Measurements from ENCODE around the gene S1PR5. TPM values are rescaled to one million over a fixed set of nuclear protein-coding genes. Genes with fewer than 3 reads are reported as not detected.
"Not testable (repeated sequence)": the region's sequence is repeated elsewhere in the genome, so short reads cannot be mapped to it uniquely, and the experiment has no call there.

S1PR5 gene
- total RNA-seq, 2 donors from 2014 or later: 0.21 to 0.29 TPM

DNA sequence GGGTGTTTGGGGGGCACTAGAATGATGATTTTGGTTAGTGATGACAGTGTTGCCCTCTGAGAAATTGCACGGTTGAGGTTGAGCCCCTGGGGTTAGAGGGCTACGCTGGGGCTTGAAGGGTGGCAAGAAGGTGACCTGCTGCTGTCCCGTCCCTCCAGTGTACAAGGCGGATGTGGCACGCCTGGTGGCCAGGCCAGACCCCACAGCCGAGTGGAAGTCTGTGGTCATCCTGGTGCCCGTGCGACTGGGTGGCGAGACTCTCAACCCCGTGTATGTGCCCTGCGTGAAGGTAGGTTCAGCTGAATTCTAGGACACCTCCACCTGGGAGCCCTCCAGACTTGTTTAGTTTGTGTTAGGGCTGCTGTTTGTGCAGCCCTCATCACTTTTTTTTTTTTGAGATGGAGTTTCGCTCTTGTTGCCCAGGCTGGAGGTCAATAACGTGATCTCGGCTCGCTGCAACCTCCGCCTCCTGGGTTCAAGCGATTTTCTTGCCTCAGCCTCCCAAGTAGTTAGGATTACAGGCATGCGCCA, 31.6 kb upstream of the S1PR5 start:
- no peak for ATAC-seq
- intact Hi-C loops (cut with DNase I): no loop called here
- no peak for DNase-seq

- intact Hi-C loops (cut with DNase I): no loop called here
- ATAC-seq: no peak
- no peak for DNase-seq
These were observed 29.6 kb upstream of the S1PR5 start for GRCh38 chr19:10546817-10547216.

DNA sequence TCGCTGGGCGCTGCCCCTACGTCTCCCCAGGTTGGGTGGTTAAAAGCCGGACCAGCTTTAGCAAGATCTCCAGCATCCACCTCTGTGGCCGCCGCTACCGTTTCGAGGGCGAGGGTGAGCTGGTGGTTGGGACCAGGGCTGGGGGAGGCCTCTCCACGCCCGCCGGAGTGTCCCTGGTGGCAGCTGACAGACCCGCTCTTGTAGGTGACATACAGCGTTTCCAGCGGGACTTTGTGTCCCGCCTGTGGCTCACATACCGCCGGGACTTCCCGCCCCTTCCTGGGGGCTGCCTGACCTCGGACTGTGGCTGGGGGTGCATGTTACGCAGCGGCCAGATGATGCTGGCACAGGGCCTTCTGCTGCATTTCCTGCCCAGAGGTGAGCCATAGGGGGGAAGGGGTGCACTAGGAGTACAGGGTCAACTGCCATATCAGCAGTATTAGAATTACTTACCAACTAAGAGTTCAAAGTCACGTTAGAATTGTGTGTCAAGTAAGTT, 27.6 kb upstream of the S1PR5 start:
- ATAC-seq (no peak), DNase-seq (no peak)
- intact Hi-C loops (cut with DNase I): no loop called here

DNA sequence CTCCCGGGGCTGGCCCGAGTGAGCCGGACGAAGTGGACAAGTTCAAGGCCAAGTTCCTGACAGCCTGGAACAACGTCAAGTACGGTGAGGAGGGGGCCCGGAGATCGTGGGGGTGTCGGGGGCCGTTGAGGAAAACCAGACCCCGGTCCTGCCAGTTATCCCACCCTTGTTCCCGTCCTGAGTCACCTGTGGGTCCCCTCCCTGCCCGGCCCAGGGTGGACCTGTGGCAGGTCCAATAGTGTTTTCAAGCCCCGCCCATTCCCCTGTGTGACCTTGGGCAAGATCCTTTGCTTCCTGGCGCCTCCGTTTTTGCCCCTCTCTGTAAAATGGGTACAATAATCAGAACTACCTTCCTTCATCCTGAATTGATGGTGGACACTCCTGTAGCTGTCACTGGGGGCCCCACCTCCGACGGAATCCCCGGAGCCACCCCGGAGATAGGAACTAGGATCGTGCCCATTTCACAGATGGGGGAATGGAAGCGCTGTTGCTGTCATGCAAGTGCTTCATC, 27.1 kb upstream of the S1PR5 start:
- DNase-seq (peak; percentile 56), ATAC-seq (peak; percentile 43 to 44)
- intact Hi-C loops (cut with DNase I): no loop called here

DNA sequence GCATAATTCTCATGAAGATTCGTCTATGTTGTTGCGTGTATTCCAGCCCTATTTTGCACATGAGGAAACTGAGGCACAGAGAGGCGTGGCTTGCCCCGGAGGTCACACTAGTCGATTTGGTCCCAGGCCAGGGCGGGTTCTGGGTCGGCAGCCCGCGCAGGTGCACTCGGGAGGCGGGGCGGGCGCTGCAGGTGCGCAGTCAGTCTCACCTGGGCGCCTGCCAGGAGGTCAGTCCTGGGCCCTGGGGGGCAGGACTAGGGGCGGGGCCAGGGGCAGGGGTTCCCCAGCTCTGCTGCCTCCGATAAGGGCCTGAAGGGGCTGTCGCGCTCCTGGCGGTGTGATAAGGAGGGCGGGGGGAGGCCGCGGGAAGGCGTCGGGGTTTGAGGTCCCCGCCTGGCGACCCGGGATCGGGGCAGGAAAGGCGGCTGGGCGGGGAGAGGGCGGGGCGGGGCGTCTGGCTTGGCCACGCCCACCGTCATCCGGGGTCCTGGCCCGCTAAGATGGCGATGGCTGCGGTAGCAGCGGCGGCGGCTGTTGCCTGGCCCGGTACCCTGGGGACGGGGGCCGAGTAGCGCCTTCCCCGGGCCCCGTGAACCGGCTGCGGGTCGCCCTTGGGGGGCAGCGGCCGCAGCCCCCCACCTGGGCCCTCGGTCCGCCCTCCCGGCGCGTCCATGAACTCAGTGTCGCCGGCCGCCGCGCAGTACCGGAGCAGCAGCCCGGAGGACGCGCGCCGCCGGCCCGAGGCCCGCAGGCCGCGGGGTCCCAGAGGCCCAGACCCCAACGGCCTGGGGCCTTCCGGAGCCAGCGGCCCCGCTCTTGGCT, 26.4 kb upstream of the S1PR5 start, which contains the start of gene ATG4D:
TSS of gene ATG4D (plus strand) at position 485 of the 822 bp plus-strand sequence. CDS start at position 672, 187 bp downstream.
- peak; percentile 94 for ATAC-seq
- intact Hi-C loops (cut with DNase I): no loop called here

DNA sequence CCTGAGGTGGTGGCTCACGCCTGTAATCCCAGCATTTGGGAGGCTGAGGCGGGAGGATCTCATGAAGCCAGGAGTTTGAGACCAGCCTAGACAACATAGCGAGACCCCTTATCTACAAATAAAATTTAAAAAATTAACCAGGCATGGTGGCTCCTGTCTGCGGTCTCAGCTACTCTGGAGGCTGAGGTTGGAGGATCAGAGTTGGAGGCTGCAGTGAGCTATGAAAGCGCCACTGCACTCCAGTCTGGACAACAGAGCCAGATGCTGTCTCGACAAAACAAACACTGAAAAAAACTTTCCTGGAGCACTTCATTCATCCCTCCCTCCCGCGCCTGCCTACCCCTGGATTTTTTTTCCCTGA, 25.8 kb upstream of the S1PR5 start:
- intact Hi-C loops (cut with DNase I): no loop called here
- DNase-seq: no peak
- no peak for ATAC-seq

More for the DNA sequence above, 26.4 kb upstream of the S1PR5 start, which contains the start of gene ATG4D:
- DNase-seq: peak; percentile 81

GRCh38 chr19:10539016-10539415, 21.8 kb upstream of the S1PR5 start:
- DNase-seq; intact Hi-C loops (cut with DNase I); ATAC-seq: not testable (repeated sequence)

GRCh38 chr19:10538204-10538983, 21.1 kb upstream of the S1PR5 start:
- ATAC-seq: no peak
- intact Hi-C loops (cut with DNase I): no loop called here
- DNase-seq: no peak

DNA sequence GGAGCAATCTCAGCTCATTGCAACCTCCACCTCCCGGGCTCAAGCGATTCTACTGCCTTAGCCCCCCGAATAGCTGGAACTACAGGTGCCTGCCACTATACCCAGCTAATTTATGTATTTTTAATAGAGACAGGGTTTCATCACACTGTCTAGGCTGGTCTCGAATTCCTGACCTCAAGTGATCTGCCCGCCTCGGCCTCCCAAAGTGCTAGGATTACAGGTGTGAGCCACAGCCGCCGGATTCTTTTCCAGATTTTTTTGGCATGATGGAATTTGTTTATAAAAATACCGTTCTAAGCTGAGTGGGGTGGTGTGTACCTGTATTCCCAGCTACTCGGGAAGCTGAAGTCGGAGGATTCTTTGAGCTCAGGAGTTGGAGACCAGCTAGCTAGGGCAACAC, 20.4 kb upstream of the S1PR5 start:
- ATAC-seq (no peak), DNase-seq (no peak)
- intact Hi-C loops (cut with DNase I): no loop called here

GRCh38 chr19:10535613-10536012, 18.4 kb upstream of the S1PR5 start:
- no peak for ATAC-seq
- DNase-seq: no peak
- intact Hi-C loops (cut with DNase I): no loop called here

DNA sequence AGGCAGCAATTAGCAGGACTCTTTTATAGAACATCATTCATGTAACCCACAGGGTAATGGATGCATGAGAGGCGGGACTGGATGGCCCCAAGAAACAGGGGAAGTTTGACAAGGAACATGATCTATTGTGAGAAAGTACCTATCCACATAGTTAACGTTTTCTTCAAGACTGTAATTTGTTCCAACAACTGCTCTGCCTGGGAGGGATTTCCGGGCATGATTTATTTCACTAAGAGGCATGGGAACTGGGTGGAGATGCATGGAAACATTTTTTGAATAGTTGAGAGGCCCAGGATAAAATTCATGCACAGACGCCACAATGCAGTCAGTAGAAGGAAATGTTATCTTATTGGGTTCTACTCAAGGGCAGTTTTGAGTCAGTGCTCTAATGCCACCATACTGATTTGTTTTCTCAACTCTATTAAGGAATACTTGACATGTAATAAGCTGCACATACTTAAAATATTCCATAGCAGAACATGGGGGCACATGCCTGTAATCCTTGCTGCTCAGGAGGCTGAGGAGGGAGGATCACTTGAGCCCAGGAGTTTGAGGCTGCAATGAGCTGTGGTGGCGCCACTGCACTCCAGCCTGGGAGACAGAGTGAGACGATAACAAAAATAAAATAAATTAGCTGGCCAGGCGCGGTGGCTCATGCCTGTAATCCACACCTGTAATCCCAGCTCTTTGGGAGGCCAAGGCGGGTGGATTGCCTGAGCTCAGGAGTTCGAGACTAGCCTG, 16.6 kb upstream of the S1PR5 start:
- DNase-seq (no peak), ATAC-seq (peak in 1 of 2 donors; percentile 48)
- intact Hi-C loops (cut with DNase I): no loop called here

DNA sequence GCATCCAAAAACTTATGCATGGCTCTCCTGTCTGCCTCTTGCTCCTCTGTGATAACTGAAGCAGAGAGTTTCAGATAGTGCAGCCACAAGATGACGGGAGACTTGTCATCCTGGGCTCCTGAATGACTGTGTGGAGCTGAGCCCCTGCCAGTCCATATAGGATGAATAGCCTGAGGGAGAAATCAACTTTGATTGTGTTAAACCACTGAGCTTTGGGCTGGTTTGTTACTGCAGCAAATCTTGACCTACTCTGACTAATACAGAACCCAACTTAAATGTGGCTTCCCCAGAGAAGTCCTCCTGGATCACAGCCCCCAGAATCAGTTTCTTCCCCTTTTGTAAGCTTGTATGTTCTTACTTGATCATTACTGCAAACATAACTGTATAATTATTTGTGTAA, 15.2 kb upstream of the S1PR5 start:
- intact Hi-C loops (cut with DNase I): no loop called here
- DNase-seq (no peak), ATAC-seq (no peak)

DNA sequence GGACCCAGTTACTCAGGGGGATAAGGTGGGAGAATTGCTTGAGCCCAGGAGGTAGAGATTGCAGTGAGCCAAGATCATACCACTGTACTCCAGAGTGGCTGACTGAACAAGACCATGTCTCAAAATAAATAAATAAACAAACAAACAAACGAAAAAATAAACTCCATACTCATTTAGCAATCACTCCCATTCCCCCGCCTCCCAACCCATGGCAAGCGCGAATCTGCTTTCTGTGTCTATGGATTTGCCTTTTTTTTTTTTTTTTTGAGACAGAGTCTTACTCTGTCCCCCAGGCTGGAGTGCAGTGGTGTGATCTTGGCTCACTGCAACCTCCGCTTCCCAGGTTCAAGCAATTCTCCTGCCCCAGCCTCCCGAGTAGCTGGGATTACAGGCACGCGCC, 9.6 kb upstream of the S1PR5 start:
- DNase-seq; ATAC-seq; intact Hi-C loops (cut with DNase I): not testable (repeated sequence)

DNA sequence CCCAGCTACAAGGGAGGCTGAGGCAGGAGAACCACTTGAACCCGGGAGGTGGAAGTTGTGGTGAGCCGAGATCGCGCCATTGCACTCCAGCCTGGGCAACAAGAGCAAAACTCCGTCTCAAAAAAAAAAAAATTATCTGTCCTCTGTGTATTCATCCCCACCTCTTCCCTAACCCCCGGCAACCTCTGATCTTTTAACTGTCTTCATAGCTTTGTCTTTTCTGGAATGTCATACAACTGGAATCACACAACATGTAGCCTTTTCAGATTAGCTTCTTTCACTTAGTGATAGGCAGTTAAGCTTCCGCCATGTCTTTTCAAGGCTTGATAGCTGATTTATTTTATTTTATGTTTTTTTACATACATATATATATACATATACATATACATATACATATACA, 8.4 kb upstream of the S1PR5 start:
- no peak for DNase-seq
- ATAC-seq: no peak
- intact Hi-C loops (cut with DNase I): no loop called here

DNA sequence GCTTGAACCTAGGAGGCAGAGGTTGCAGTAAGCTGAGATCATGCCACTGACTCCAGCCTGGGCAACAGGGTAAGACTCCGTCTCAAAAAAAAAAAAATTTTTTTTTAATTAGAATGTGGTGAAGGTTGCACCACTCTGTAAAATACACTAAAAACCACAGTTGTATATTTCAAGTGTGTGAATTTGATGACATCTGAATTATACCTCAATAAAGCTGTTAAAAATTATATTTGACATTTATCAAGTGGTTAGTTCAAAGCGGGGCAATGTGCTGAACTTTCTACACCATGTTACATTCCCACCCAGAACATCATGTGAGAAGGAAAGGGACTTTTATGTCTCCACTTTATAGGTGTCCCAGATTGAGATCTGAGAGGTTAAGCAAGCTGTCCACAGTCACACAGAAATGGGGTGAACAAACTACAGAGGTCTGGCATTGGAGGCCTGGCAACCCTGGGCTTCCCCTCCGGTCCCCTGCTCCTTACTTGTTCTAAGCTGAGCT, 5.9 kb upstream of the S1PR5 start:
- intact Hi-C loops (cut with DNase I): no loop called here
- DNase-seq (no peak), ATAC-seq (no peak)

DNA sequence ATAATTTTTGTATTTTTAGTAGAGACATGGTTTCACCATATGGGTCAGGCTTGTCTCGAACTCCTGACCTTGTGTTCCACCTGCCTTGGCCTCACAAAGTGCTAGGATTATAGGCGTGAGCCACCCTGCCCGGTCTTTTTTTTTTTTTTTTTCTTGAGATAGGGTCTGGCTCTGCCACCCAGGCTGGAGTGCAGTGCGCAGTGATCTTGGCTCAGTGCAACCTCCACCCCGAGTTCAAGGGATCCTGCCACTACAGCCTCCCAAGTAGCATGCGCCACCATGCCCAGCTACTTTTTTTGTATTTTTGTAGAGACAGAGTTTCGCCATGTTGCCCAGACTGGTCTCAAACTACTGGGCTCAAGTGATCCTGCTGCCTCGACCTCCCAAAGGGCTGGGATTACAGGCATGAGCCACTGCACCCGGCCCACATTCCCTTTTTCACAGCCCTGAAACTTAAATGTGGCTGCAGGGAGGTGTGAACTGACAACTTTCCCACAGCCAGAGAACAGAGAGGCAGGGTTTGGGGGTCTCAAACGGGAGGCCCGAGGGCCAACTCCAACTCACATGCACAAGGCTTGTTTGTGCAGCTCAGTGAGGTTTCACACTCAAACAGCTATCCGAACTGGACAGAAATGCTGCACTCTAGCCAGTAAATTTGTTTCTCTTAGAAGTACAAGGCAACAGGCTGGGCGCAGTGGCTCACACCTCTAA, 4.4 kb upstream of the S1PR5 start:
- DNase-seq (no peak), ATAC-seq (no peak)
- intact Hi-C loops (cut with DNase I): no loop called here

- DNase-seq (no peak), ATAC-seq (no peak)
- intact Hi-C loops (cut with DNase I): no loop called here
These were observed 3.5 kb upstream of the S1PR5 start for GRCh38 chr19:10520652-10521318.

GRCh38 chr19:10519421-10519820, 2.2 kb upstream of the S1PR5 start:
- ATAC-seq (no peak), DNase-seq (no peak)
- intact Hi-C loops (cut with DNase I): no loop called here

Data from left cardiac atrium (tissue), 4 donors.